Measurements from ENCODE around the gene L3MBTL1. TPM values are rescaled to one million over a fixed set of nuclear protein-coding genes. Genes with fewer than 3 reads are reported as not detected.
A peak's percentile ranks its signal among the peaks of the same experiment; 100 is the strongest.

Gene L3MBTL1
- total and polyA plus RNA-seq, 3 donors from 2014 or later: 16.9 to 68.1 (median 64.5) TPM

DNA sequence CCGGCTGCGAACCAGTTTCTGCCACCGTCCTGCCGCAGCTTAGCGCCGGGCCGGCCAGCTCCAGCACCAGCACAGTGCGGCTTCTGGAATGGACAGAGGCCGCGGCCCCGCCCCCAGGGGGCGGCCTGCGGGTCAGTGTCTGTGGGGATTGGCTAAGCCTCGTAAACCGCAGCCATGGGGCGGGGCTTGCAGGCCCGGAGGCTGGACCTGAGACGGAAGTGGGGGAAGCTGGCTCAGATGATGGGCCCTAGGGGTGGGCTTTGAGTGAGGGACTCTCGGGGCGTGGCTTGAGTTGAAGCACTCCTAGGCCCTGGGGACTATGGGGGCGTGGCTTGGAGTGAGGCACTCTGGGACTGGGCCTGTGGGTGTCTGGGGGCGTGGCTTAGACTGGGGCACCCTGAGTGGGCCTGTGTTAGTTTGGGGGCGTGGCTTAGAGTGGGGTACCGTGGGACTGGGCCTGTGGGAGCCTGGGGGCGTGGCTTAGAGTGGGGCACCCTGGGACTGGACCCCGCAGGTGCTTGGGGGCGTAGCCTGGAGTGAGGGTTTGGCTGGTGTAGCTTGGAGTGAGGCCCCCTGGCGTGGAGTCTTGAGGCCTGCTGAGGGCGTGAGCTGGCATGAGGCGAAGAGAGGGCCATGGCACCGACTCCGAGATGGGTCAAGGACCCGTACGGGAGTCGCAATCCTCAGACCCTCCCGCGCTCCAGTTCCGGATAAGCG, 6.6 kb downstream of the L3MBTL1 start:
- no peaks in the 10 kb centered on the region for H3K9me3 ChIP-seq
- no peaks in the 10 kb centered on the region for H3K36me3 ChIP-seq (ENCODE audit: low read depth, missing control alignments)
- peak overlapping the region; percentile 78 to 82 for H3K27ac ChIP-seq
- intact Hi-C loops (cut with DNase I; ENCODE audit: low total_unique reads): no loop called here
- TF ChIP-seq CTCF (IDR thresholded peaks at IDR 0.05) (no peak), POLR2A (IDR thresholded peaks at IDR 0.05) (no peak)
- no peaks in the 10 kb centered on the region for H3K27me3 ChIP-seq
- H3K4me3 ChIP-seq: peak overlapping the region; percentile 68 to 80
- WGBS, 2 donors: 38 to 51% methylated on average over 12 to 39 of the region's 39 CpGs
- H3K4me1 ChIP-seq: peaks cover 13% of the 10 kb centered on the region
- DNase-seq: peak; percentile 99

GRCh38 chr20:43514648-43514999, 7.1 kb downstream of the L3MBTL1 start:
- Histone ChIP-seq H3K27me3 (no peaks in the 10 kb centered on the region), H3K27ac (peak overlapping the region; percentile 78 to 82), H3K36me3 (ENCODE audit: low read depth, missing control alignments) (no peaks in the 10 kb centered on the region), H3K4me3 (peak overlapping the region; percentile 68 to 80), H3K9me3 (no peaks in the 10 kb centered on the region), H3K4me1 (peaks cover 13% of the 10 kb centered on the region)
- no peak for DNase-seq
- 33 to 46% methylated on average over 7 to 27 of the region's 27 CpGs for WGBS, 2 donors
- TF ChIP-seq POLR2A (IDR thresholded peaks at IDR 0.05) (no peak), CTCF (IDR thresholded peaks at IDR 0.05) (no peak)
- intact Hi-C loops (cut with DNase I; ENCODE audit: low total_unique reads): no loop called here

DNA sequence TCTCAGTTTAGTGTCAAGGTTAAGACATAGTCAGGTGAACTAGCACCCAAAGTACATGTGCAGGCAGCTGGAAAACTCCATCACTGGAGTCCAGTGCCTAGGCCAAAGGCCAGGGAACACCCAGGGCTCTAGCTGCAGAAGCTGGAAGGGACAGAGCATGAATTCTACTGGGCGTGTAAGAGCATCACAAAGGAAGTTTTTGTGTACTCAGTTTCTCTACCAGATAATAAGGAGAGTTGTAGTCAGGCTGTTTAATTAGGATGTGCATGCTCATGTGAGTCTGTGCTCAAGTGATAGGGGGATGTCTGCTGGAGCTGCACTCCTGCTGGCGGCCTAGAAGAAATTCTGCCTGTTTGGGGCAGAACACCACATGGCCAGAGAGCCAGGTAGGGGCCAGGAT, 8.1 kb downstream of the L3MBTL1 start:
- Histone ChIP-seq H3K9me3 (no peaks in the 10 kb centered on the region), H3K4me3 (no peak overlapping the region), H3K27me3 (no peaks in the 10 kb centered on the region), H3K4me1 (peaks cover 13% of the 10 kb centered on the region), H3K36me3 (ENCODE audit: low read depth, missing control alignments) (no peaks in the 10 kb centered on the region), H3K27ac (no peak overlapping the region)
- no peak for DNase-seq
- intact Hi-C loops (cut with DNase I; ENCODE audit: low total_unique reads): no loop called here
- TF ChIP-seq CTCF (IDR thresholded peaks at IDR 0.05): no peak
- no peak for TF ChIP-seq POLR2A (IDR thresholded peaks at IDR 0.05)
- WGBS, 2 donors: 54 to 68% methylated on average over 1 to 2 of the region's 2 CpGs

GRCh38 chr20:43516251-43516824, 8.8 kb downstream of the L3MBTL1 start:
- intact Hi-C loops (cut with DNase I; ENCODE audit: low total_unique reads): no loop called here
- no peak overlapping the region for H3K27ac ChIP-seq
- no peak for DNase-seq
- no peaks in the 10 kb centered on the region for H3K9me3 ChIP-seq
- H3K36me3 ChIP-seq (ENCODE audit: low read depth, missing control alignments): no peaks in the 10 kb centered on the region
- 55 to 63% methylated on average over 1 of the region's 1 CpG for WGBS, 2 donors
- peaks cover 13% of the 10 kb centered on the region for H3K4me1 ChIP-seq
- TF ChIP-seq POLR2A (IDR thresholded peaks at IDR 0.05) (no peak), CTCF (IDR thresholded peaks at IDR 0.05) (no peak)
- no peak overlapping the region for H3K4me3 ChIP-seq
- no peaks in the 10 kb centered on the region for H3K27me3 ChIP-seq

Measured in testis (tissue), 3 donors.